CD14-positive monocyte (primary cell): ENCODE results near the gene ADAMTS15. TPM values are rescaled to one million over a fixed set of nuclear protein-coding genes. Genes with fewer than 3 reads are reported as not detected.

Experiments used
- DNase-seq, 3 donors: peaks; one replicate each; pipeline ENCODE4 v3.0.0-alpha.2; 2011 to 2022
- H2AFZ ChIP-seq: 2 replicates; pipeline ENCODE4 v1.6.0; 2012; ENCODE audit warnings: mild to moderate bottlenecking, low read depth, low read length, inconsistent platforms; ENCODE audit not compliant: insufficient read depth, poor library complexity, severe bottlenecking
- H3K27ac ChIP-seq, 2 donors: 1 replicate in 1 of 2; 2 replicates in 1 of 2; pipeline ENCODE4 v1.5.1; 2012 to 2013; ENCODE audit warnings: low read length in 2 of 2, control low read depth in 1 of 2, inconsistent platforms in 1 of 2, low read depth in 1 of 2, mild to moderate bottlenecking in 1 of 2
- H3K27me3 ChIP-seq, 2 donors: one replicate each; pipeline versions ENCODE4 v1.6.0 to v1.6.1; 2011 to 2013; ENCODE audit warnings: low read length in 2 of 2; ENCODE audit not compliant: control insufficient read depth in 2 of 2, insufficient read depth in 2 of 2
- H3K36me3 ChIP-seq, 2 donors: replicated peaks in 1 of 2; 1 replicate in 1 of 2; 2 replicates in 1 of 2; pipeline versions ENCODE4 v1.5.1 to v1.6.1; 2012 to 2013; ENCODE audit warnings: low read length in 2 of 2, control low read depth in 1 of 2, inconsistent platforms in 1 of 2, mild to moderate bottlenecking in 1 of 2; ENCODE audit not compliant: insufficient read depth in 2 of 2, control insufficient read depth in 1 of 2
- H3K4me1 ChIP-seq, 2 donors: 1 replicate in 1 of 2; 2 replicates in 1 of 2; pipeline versions ENCODE4 v1.5.1 to v1.6.1; 2012 to 2013; ENCODE audit warnings: low read length in 2 of 2, control low read depth in 1 of 2, inconsistent platforms in 1 of 2, mild to moderate bottlenecking in 1 of 2, moderate library complexity in 1 of 2; ENCODE audit not compliant: insufficient read depth in 2 of 2, control insufficient read depth in 1 of 2
- H3K4me2 ChIP-seq: replicated peaks from 2 replicates; pipeline ENCODE3; 2012; ENCODE audit warnings: low read length, moderate library complexity, mild to moderate bottlenecking; ENCODE audit not compliant: poor library complexity, severe bottlenecking; ENCODE audit errors: extremely low read depth
- H3K4me3 ChIP-seq, 3 experiments: fragments of 200-600 bp in 1 of 3; sonication (generic) in 1 of 3; replicated peaks in 1 of 3; 1 replicate in 2 of 3; 2 replicates in 1 of 3; pipeline ENCODE4 v1.5.1; 2011 to 2013; ENCODE audit warnings: low read length in 3 of 3, mild to moderate bottlenecking in 3 of 3, control low read depth in 2 of 3, low read depth in 2 of 3, inconsistent platforms in 1 of 3, moderate library complexity in 1 of 3
- H3K79me2 ChIP-seq: 2 replicates; pipeline ENCODE4 v1.6.0; 2012; ENCODE audit warnings: mild to moderate bottlenecking, control low read depth, inconsistent platforms, low read length, moderate library complexity; ENCODE audit not compliant: insufficient read depth
- H3K9ac ChIP-seq: 2 replicates; pipeline ENCODE4 v1.6.0; 2017; ENCODE audit warnings: low read length, mild to moderate bottlenecking; ENCODE audit not compliant: insufficient read depth, poor library complexity, severe bottlenecking
- H3K9me3 ChIP-seq, 2 donors: replicated peaks in 1 of 2; 1 replicate in 1 of 2; 2 replicates in 1 of 2; pipeline versions ENCODE4 v1.5.1 to v1.6.1; 2012 to 2013; ENCODE audit warnings: low read length in 2 of 2, control low read depth in 1 of 2; ENCODE audit not compliant: control insufficient read depth in 1 of 2, insufficient read depth in 1 of 2
- H4K20me1 ChIP-seq: 2 replicates; pipeline ENCODE4 v1.6.0; 2012; ENCODE audit warnings: mild to moderate bottlenecking, low read length, control low read depth, moderate library complexity; ENCODE audit not compliant: insufficient read depth
- H3K27ac Mint-ChIP-seq, 7 donors: one replicate each; pipeline ENCODE4 v1.8.0; 2020; ENCODE audit warnings: mild to moderate bottlenecking in 7 of 7, mixed read lengths in 7 of 7, moderate library complexity in 6 of 7, inconsistent platforms in 2 of 7
- H3K27me3 Mint-ChIP-seq, 3 donors: one replicate each; pipeline ENCODE4 v1.8.0; 2021 to 2022; ENCODE audit warnings: low read depth in 3 of 3, mild to moderate bottlenecking in 3 of 3, mixed read lengths in 3 of 3, moderate library complexity in 3 of 3, inconsistent platforms in 1 of 3
- H3K36me3 Mint-ChIP-seq, 2 donors: one replicate each; pipeline ENCODE4 v1.8.0; 2020; ENCODE audit warnings: mixed read lengths in 2 of 2, inconsistent platforms in 1 of 2, mild to moderate bottlenecking in 1 of 2
- H3K4me1 Mint-ChIP-seq: one replicate; pipeline ENCODE4 v1.8.0; 2020; ENCODE audit warnings: mild to moderate bottlenecking, mixed read lengths
- H3K4me3 Mint-ChIP-seq, 2 donors: one replicate each; pipeline ENCODE4 v1.8.0; 2020; ENCODE audit warnings: mild to moderate bottlenecking in 2 of 2, mixed read lengths in 2 of 2, moderate library complexity in 1 of 2
- H3K9me3 Mint-ChIP-seq, 7 donors: one replicate each; pipeline ENCODE4 v1.8.0; 2020 to 2022; ENCODE audit warnings: mixed read lengths in 7 of 7, mild to moderate bottlenecking in 6 of 7, moderate library complexity in 6 of 7, inconsistent platforms in 2 of 7
- WGBS: methylation state at CpG from one replicate; pipeline ENCODE4 v1.1.5; 2013; ENCODE audit warnings: missing lambda C conversion rate; ENCODE audit not compliant: insufficient coverage; 5-methylcytosine and 5-hydroxymethylcytosine counted together
- intact Hi-C, 2 donors: fragments of 100-400 bp; cut with micrococcal nuclease; formaldehyde crosslinking; loops; one replicate each; pipeline versions ENCODE4 v1.15.0 to v1.15.1; 2023
- polyA plus RNA-seq, 3 donors: library from polyadenylated mRNA; depleted of rRNA in 1 of 3; unstranded in 2 of 3; stranded (reverse) in 1 of 3; fragments of 300-500 nt in 2 of 3; fragments of >200 nt in 1 of 3; fragmentation: Illumina TruSeq in 2 of 3; gene quantifications; 1 replicate in 2 of 3; 2 replicates in 1 of 3; pipeline ENCODE4 v1.2.3, GENCODE V29; 2012 to 2021
- TF ChIP-seq, protein P1 (sequence below): fragments of 200-600 bp; IDR thresholded peaks from one replicate; pipeline ENCODE4 v1.8.0; 2022; ENCODE audit warnings: antibody characterized with exemption, mild to moderate bottlenecking

ADAMTS15 gene
- polyA plus RNA-seq, 3 donors: not detected

DNA sequence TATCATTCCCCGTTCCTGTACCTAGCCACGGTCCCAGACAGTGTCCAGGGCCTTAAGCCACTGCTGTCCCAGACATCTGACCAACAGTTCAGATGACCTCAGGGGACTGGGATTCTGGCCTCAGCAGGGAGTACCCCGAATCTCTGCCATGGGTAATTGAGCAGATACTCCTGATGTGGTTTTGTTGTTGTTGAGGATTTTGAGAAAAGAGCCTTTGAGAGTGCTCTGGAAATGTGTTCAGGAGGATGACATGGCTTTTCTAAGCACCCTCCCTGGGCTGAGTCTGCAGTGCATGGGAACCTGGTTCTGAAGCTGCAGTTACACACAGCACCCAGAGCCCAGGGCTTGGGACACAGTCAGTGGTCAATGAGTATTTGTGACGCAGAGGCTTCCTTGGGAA is 30.4 kb downstream of the ADAMTS15 start:
- Histone ChIP-seq H3K4me1 (no peaks in the 10 kb centered on the region), H3K9me3 (no peaks in the 10 kb centered on the region), H4K20me1 (no peaks in the 10 kb centered on the region), H3K36me3 (no peaks in the 10 kb centered on the region), H3K79me2 (no peaks in the 10 kb centered on the region), H3K27ac (no peak overlapping the region), H3K9ac (no peak overlapping the region), H2AFZ (no peak overlapping the region), H3K27me3 (no peaks in the 10 kb centered on the region), H3K4me2 (no peak overlapping the region), H3K4me3 (no peak overlapping the region)
- H3K36me3 Mint-ChIP-seq: no peaks in the 10 kb centered on the region
- 94% methylated on average over 4 of the region's 4 CpGs for WGBS
- no peaks in the 10 kb centered on the region for H3K4me1 Mint-ChIP-seq
- no peak overlapping the region for H3K4me3 Mint-ChIP-seq
- peaks cover 0 to 2% (median 0%) of the 10 kb centered on the region in 7 donors for H3K9me3 Mint-ChIP-seq
- TF ChIP-seq, protein P1, sequence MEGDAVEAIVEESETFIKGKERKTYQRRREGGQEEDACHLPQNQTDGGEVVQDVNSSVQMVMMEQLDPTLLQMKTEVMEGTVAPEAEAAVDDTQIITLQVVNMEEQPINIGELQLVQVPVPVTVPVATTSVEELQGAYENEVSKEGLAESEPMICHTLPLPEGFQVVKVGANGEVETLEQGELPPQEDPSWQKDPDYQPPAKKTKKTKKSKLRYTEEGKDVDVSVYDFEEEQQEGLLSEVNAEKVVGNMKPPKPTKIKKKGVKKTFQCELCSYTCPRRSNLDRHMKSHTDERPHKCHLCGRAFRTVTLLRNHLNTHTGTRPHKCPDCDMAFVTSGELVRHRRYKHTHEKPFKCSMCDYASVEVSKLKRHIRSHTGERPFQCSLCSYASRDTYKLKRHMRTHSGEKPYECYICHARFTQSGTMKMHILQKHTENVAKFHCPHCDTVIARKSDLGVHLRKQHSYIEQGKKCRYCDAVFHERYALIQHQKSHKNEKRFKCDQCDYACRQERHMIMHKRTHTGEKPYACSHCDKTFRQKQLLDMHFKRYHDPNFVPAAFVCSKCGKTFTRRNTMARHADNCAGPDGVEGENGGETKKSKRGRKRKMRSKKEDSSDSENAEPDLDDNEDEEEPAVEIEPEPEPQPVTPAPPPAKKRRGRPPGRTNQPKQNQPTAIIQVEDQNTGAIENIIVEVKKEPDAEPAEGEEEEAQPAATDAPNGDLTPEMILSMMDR: no peak
- H3K27ac Mint-ChIP-seq: no peak overlapping the region
- H3K27me3 Mint-ChIP-seq: peaks cover 0 to 1% (median 0%) of the 10 kb centered on the region in 3 donors
- no peak for DNase-seq
- intact Hi-C loops: no loop called here

DNA sequence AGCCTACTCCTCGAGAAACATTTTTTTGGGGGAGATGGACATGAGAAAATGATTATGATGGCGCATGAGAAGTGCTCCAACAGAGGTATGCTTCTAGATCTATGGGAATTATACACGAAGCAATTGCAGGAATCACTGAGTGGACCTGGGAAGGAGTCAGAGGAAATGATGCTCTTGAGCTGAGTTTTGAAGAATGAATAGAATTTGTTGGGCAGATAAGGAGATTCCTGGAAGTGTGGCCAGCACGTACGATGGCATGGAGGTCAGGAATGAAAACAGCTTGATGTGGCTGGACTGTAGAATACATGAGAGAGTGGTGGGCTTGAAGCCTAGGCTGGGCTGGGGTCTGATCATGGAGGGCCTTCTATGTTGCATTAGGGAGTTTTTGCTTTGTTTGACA is 31.7 kb downstream of the ADAMTS15 start:
- no peak overlapping the region for H3K27ac Mint-ChIP-seq
- H3K36me3 Mint-ChIP-seq: no peaks in the 10 kb centered on the region
- H3K27ac ChIP-seq: no peak overlapping the region
- H3K4me3 Mint-ChIP-seq: no peak overlapping the region
- H4K20me1 ChIP-seq: no peaks in the 10 kb centered on the region
- H3K79me2 ChIP-seq: no peaks in the 10 kb centered on the region
- H3K9me3 Mint-ChIP-seq: peaks cover 0 to 2% (median 0%) of the 10 kb centered on the region in 7 donors
- no peaks in the 10 kb centered on the region for H3K9me3 ChIP-seq
- H3K4me2 ChIP-seq: no peak overlapping the region
- H3K27me3 ChIP-seq: no peaks in the 10 kb centered on the region
- H3K4me3 ChIP-seq: no peak overlapping the region
- H3K27me3 Mint-ChIP-seq: peaks cover 0 to 2% (median 1%) of the 10 kb centered on the region in 3 donors
- no peaks in the 10 kb centered on the region for H3K36me3 ChIP-seq
- H2AFZ ChIP-seq: no peak overlapping the region
- intact Hi-C loops: no loop called here
- TF ChIP-seq, protein P1: no peak
- no peak for DNase-seq
- no peak overlapping the region for H3K9ac ChIP-seq
- H3K4me1 ChIP-seq: no peaks in the 10 kb centered on the region
- 95% methylated on average over 5 of the region's 5 CpGs for WGBS
- H3K4me1 Mint-ChIP-seq: no peaks in the 10 kb centered on the region
